Measurements from ENCODE around the gene GAPVD1. TPM values are rescaled to one million over a fixed set of nuclear protein-coding genes. Genes with fewer than 3 reads are reported as not detected.

Gene GAPVD1
- total and polyA plus RNA-seq, 2 of the 13 experiments (the other 11 are each of a cell fraction or from before 2014, with no cell fraction given), result 11.1 to 33.2 TPM

- 0 out of 2 replicates have a peak, but pooled peaks have one; percentile 41 for TF ChIP-seq ZFP82 (CRISPR knock-in tag; IDR thresholded peaks at IDR 0.05; ENCODE audit: borderline replicate concordance)
- no peak for TF ChIP-seq MYNN (CRISPR knock-in tag; IDR thresholded peaks at IDR 0.05; ENCODE audit: low read depth)
- no peak for TF ChIP-seq ZBED4 (CRISPR knock-in tag; IDR thresholded peaks at IDR 0.05; ENCODE audit: borderline replicate concordance)
- peak; percentile 38; the same call in 1 of the 2 replicates for TF ChIP-seq SAP130 (CRISPR knock-in tag; IDR thresholded peaks at IDR 0.05; ENCODE audit: low read depth)
- TF ChIP-seq PHF21A (CRISPR knock-in tag; IDR thresholded peaks at IDR 0.05), result no peak
- peak; percentile 29; the same call in 1 of the 2 replicates for TF ChIP-seq ZNF766 (CRISPR knock-in tag; IDR thresholded peaks at IDR 0.05; ENCODE audit: borderline replicate concordance)
- TF ChIP-seq ISX (CRISPR knock-in tag; conservative IDR thresholded peaks at IDR 0.05), result no peak
- TF ChIP-seq ZNF776 (CRISPR knock-in tag; IDR thresholded peaks at IDR 0.05), result 0 out of 2 replicates have a peak, but pooled peaks have one; percentile 48
- no peak for TF ChIP-seq EP300 (IDR thresholded peaks at IDR 0.05; ENCODE audit: low read depth in 2 of 2, low read length in 2 of 2)
- TF ChIP-seq EP300 (CRISPR knock-in tag; IDR thresholded peaks at IDR 0.05; ENCODE audit: borderline replicate concordance), result 0 out of 2 replicates have a peak, but pooled peaks have one; percentile 14
- 0 out of 2 replicates have a peak, but pooled peaks have one; percentile 15 for TF ChIP-seq PITX1 (CRISPR knock-in tag; IDR thresholded peaks at IDR 0.05)
- TF ChIP-seq ZNF605 (CRISPR knock-in tag; IDR thresholded peaks at IDR 0.05), result peak; percentile 58; the same call in 1 of the 2 replicates
- peak; percentile 72; the same call in 1 of the 2 replicates for TF ChIP-seq ZFP91 (CRISPR knock-in tag; IDR thresholded peaks at IDR 0.05; ENCODE audit: borderline replicate concordance)
- 0 out of 2 replicates have a peak, but pooled peaks have one; percentile 23 for TF ChIP-seq RFXAP (CRISPR knock-in tag; IDR thresholded peaks at IDR 0.05; ENCODE audit: borderline replicate concordance)
- TF ChIP-seq STAG1 (CRISPR knock-in tag; IDR thresholded peaks at IDR 0.05), result peak; percentile 94
- TF ChIP-seq ZFP36 (IDR thresholded peaks at IDR 0.05; ENCODE audit: borderline replicate concordance, low read depth, low read length, partially characterized antibody), result no peak
- 0 out of 2 replicates have a peak, but pooled peaks have one; percentile 20 for TF ChIP-seq POGZ (CRISPR knock-in tag; IDR thresholded peaks at IDR 0.05)
- peak; percentile 34; the same call in 1 of the 2 replicates for TF ChIP-seq CENPT (CRISPR knock-in tag; IDR thresholded peaks at IDR 0.05; ENCODE audit: low read depth)
- no peak for TF ChIP-seq MAFF (IDR thresholded peaks at IDR 0.05; ENCODE audit: low read depth, low read length)
- TF ChIP-seq ZFP62 (CRISPR knock-in tag; IDR thresholded peaks at IDR 0.05), result 0 out of 2 replicates have a peak, but pooled peaks have one; percentile 38
- TF ChIP-seq HES4 (CRISPR knock-in tag; IDR thresholded peaks at IDR 0.05; ENCODE audit: borderline replicate concordance), result no peak
- TF ChIP-seq FOXK1 (CRISPR knock-in tag; IDR thresholded peaks at IDR 0.05; ENCODE audit: borderline replicate concordance, low read depth), result no peak
- peak in 1 of 2 experiments; percentile 52; a peak in 1 of 4 replicates for TF ChIP-seq KLF16 (CRISPR knock-in tag; IDR thresholded peaks at IDR 0.05)
- TF ChIP-seq ZNF547 (CRISPR knock-in tag; IDR thresholded peaks at IDR 0.05), result 0 out of 2 replicates have a peak, but pooled peaks have one; percentile 5
Measured at GRCh38 chr9:125407974-125408900, 146.6 kb downstream of the GAPVD1 start (continued).
